MM.1S (cell line): ENCODE measurements around the gene GH1.

ENCODE experiments used
- DNase-seq: peaks from one replicate; pipeline ENCODE4 v3.0.0-alpha.2; 2015
- H2AFZ ChIP-seq: fragments of 300-600 bp; sonication (generic); 2 replicates; pipeline ENCODE4 v1.6.0; 2016; ENCODE audit warnings: antibody characterized with exemption, low read length
- H3F3A ChIP-seq: fragments of 300-600 bp; sonication (generic); 2 replicates; pipeline ENCODE4 v1.6.1; 2016; ENCODE audit warnings: mild to moderate bottlenecking, antibody characterized with exemption, low read length, moderate library complexity, mixed read lengths; ENCODE audit not compliant: insufficient read depth
- H3K27ac ChIP-seq: fragments of 300-600 bp; sonication (generic); 2 replicates; pipeline ENCODE4 v1.5.1; 2016; ENCODE audit warnings: mild to moderate bottlenecking, low read length
- H3K27me3 ChIP-seq: fragments of 300-600 bp; sonication (generic); replicated peaks from 2 replicates; pipeline ENCODE4 v1.6.0; 2016; ENCODE audit warnings: low read length; ENCODE audit not compliant: insufficient read depth
- H3K36me3 ChIP-seq: fragments of 300-600 bp; sonication (generic); replicated peaks from 2 replicates; pipeline ENCODE4 v1.6.1; 2016; ENCODE audit warnings: mild to moderate bottlenecking, low read length, mixed read lengths; ENCODE audit not compliant: insufficient read depth
- H3K4me1 ChIP-seq: fragments of 300-600 bp; sonication (generic); 2 replicates; pipeline ENCODE4 v1.6.1; 2016; ENCODE audit warnings: low read length, mixed read lengths
- H3K4me2 ChIP-seq: fragments of 300-600 bp; sonication (generic); 2 replicates; pipeline ENCODE4 v1.6.0; 2016; ENCODE audit warnings: low read depth, low read length
- H3K4me3 ChIP-seq: fragments of 300-600 bp; sonication (generic); 2 replicates; pipeline ENCODE4 v1.5.1; 2016; ENCODE audit warnings: low read length, mixed read lengths
- H3K79me2 ChIP-seq: fragments of 300-600 bp; sonication (generic); 2 replicates; pipeline ENCODE4 v1.6.1; 2016; ENCODE audit warnings: mixed run types, low read length, mixed read lengths
- H3K9ac ChIP-seq: fragments of 300-600 bp; sonication (generic); 2 replicates; pipeline ENCODE4 v1.6.1; 2016; ENCODE audit warnings: low read length, mixed read lengths
- H3K9me2 ChIP-seq: fragments of 300-600 bp; sonication (generic); replicated peaks from 2 replicates; pipeline ENCODE4 v1.6.1; 2016; ENCODE audit warnings: mild to moderate bottlenecking, low read length, mixed read lengths; ENCODE audit not compliant: insufficient read depth
- H3K9me3 ChIP-seq: fragments of 300-600 bp; sonication (generic); replicated peaks from 2 replicates; pipeline ENCODE4 v1.6.1; 2016; ENCODE audit warnings: mild to moderate bottlenecking, low read length, mixed read lengths; ENCODE audit not compliant: insufficient read depth
- H4K20me1 ChIP-seq: fragments of 300-600 bp; sonication (generic); 2 replicates; pipeline ENCODE4 v1.6.1; 2016; ENCODE audit warnings: mild to moderate bottlenecking, low read length, moderate library complexity, mixed read lengths; ENCODE audit not compliant: insufficient read depth
- EZH2 ChIP-seq: fragments of 300-600 bp; sonication (generic); optimal IDR thresholded peaks from 2 replicates; pipeline ENCODE3; 2017; ENCODE audit warnings: low read depth, mild to moderate bottlenecking, antibody characterized with exemption, low read length, mixed read lengths
- EZH2phosphoT487 ChIP-seq: fragments of 300-600 bp; sonication (generic); IDR thresholded peaks from 2 replicates; pipeline ENCODE4 v1.6.1; 2018; ENCODE audit warnings: antibody characterized with exemption, low read length
- TF ChIP-seq, protein P1 (sequence below): fragments of 300-600 bp; sonication (generic); IDR thresholded peaks from 2 replicates; pipeline ENCODE4 v1.5.1; 2016; ENCODE audit warnings: antibody characterized with exemption, low read length, mixed read lengths

Gene GH1

DNA sequence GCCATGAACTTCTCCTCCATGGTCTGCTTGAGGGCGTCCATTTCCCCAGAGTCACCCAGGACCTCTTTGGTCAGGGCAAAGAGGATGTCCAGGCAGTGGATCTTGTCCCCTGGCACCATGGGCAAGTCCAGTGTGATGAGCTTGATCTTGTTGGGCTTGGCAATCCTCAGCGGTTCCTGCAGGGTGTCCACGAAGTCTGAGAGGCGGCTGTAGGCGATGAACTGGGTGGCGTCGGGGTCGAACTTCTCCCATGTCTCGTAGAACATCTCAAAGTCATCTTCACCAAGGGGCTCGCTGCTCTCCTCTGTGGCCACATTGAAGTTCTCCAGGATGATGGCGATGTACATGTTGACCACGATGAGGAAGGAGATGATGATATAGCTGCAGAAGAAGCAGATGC, 22.5 kb upstream of the GH1 start:
- Histone ChIP-seq H3K79me2 (no peaks in the 10 kb centered on the region), H3K4me2 (no peak overlapping the region), H3K9me3 (no peaks in the 10 kb centered on the region), H3K4me1 (no peaks in the 10 kb centered on the region), H3K9me2 (no peaks in the 10 kb centered on the region), H3K27ac (no peak overlapping the region), H3K4me3 (no peak overlapping the region), H4K20me1 (no peaks in the 10 kb centered on the region), H3K27me3 (peaks cover 14% of the 10 kb centered on the region; the same call in 1 of the 2 replicates), H3K9ac (no peak overlapping the region), H3K36me3 (no peaks in the 10 kb centered on the region), H2AFZ (no peak overlapping the region), H3F3A (no peaks in the 10 kb centered on the region)
- no peak for DNase-seq
- TF ChIP-seq, protein P1, sequence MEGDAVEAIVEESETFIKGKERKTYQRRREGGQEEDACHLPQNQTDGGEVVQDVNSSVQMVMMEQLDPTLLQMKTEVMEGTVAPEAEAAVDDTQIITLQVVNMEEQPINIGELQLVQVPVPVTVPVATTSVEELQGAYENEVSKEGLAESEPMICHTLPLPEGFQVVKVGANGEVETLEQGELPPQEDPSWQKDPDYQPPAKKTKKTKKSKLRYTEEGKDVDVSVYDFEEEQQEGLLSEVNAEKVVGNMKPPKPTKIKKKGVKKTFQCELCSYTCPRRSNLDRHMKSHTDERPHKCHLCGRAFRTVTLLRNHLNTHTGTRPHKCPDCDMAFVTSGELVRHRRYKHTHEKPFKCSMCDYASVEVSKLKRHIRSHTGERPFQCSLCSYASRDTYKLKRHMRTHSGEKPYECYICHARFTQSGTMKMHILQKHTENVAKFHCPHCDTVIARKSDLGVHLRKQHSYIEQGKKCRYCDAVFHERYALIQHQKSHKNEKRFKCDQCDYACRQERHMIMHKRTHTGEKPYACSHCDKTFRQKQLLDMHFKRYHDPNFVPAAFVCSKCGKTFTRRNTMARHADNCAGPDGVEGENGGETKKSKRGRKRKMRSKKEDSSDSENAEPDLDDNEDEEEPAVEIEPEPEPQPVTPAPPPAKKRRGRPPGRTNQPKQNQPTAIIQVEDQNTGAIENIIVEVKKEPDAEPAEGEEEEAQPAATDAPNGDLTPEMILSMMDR, result no peak
- no peak for TF ChIP-seq EZH2phosphoT487
- TF ChIP-seq EZH2, result no peak

- Histone ChIP-seq H3K36me3 (no peaks in the 10 kb centered on the region), H3K27ac (no peak overlapping the region), H3K4me2 (no peak overlapping the region), H4K20me1 (no peaks in the 10 kb centered on the region), H3K4me1 (no peaks in the 10 kb centered on the region), H3K9ac (no peak overlapping the region), H3K4me3 (no peak overlapping the region), H3K79me2 (no peaks in the 10 kb centered on the region), H3K9me2 (no peaks in the 10 kb centered on the region), H3F3A (no peaks in the 10 kb centered on the region), H3K27me3 (peaks cover 14% of the 10 kb centered on the region; the same call in 1 of the 2 replicates), H2AFZ (no peak overlapping the region), H3K9me3 (no peaks in the 10 kb centered on the region)
- no peak for DNase-seq
- TF ChIP-seq EZH2phosphoT487 (no peak), EZH2 (no peak)
- TF ChIP-seq, protein P1, result no peak
Observed at GRCh38 chr17:63940584-63940983, 21.9 kb upstream of the GH1 start.

- Histone ChIP-seq H3K4me1 (no peaks in the 10 kb centered on the region), H3K9me2 (no peaks in the 10 kb centered on the region), H3K4me2 (no peak overlapping the region), H3K36me3 (no peaks in the 10 kb centered on the region), H3K4me3 (no peak overlapping the region), H3K27me3 (peaks cover 14% of the 10 kb centered on the region; the same call in 1 of the 2 replicates), H3F3A (no peaks in the 10 kb centered on the region), H3K9me3 (no peaks in the 10 kb centered on the region), H4K20me1 (no peaks in the 10 kb centered on the region), H3K27ac (no peak overlapping the region), H2AFZ (no peak overlapping the region), H3K9ac (no peak overlapping the region), H3K79me2 (no peaks in the 10 kb centered on the region)
- TF ChIP-seq, protein P1, result no peak
- TF ChIP-seq EZH2, result no peak
- no peak for TF ChIP-seq EZH2phosphoT487
- no peak for DNase-seq
Observed at GRCh38 chr17:63939884-63940283, 21.2 kb upstream of the GH1 start.

- Histone ChIP-seq H3K9me2 (no peaks in the 10 kb centered on the region), H3F3A (no peaks in the 10 kb centered on the region), H3K4me1 (no peaks in the 10 kb centered on the region), H3K9ac (no peak overlapping the region), H4K20me1 (no peaks in the 10 kb centered on the region), H3K79me2 (no peaks in the 10 kb centered on the region), H3K36me3 (no peaks in the 10 kb centered on the region), H3K27ac (no peak overlapping the region), H3K27me3 (peaks cover 14% of the 10 kb centered on the region; the same call in 1 of the 2 replicates), H2AFZ (no peak overlapping the region), H3K4me2 (no peak overlapping the region), H3K9me3 (no peaks in the 10 kb centered on the region), H3K4me3 (no peak overlapping the region)
- no peak for DNase-seq
- TF ChIP-seq, protein P1, result no peak
- TF ChIP-seq EZH2 (no peak), EZH2phosphoT487 (no peak)
Observed at GRCh38 chr17:63939401-63939800, 20.8 kb upstream of the GH1 start.
